ENCODE data around the gene CNTN5. TPM values are rescaled to one million over a fixed set of nuclear protein-coding genes. Genes with fewer than 3 reads are reported as not detected.

The CNTN5 gene
- total RNA-seq, 1 experiment from 2014 or later, result not detected

GRCh38 chr11:100247704-100248103, 1227.0 kb downstream of the CNTN5 start:
- no peak for DNase-seq
- Mint-ChIP-seq H3K36me3 (ENCODE audit: insufficient read depth in 1 of 3, low read depth in 3 of 3) (no peaks in the 10 kb centered on the region), H3K4me3 (no peak overlapping the region)

More at GRCh38 chr11:100247704-100248103, 1227.0 kb downstream of the CNTN5 start:
- Histone ChIP-seq H3K79me1 (ENCODE audit: insufficient read depth, low read depth, low read length, poor library complexity, severe bottlenecking) (no peaks in the 10 kb centered on the region), H3K79me2 (ENCODE audit: insufficient read depth, low read length) (no peaks in the 10 kb centered on the region), H3K23me2 (ENCODE audit: insufficient read length, low read depth, low read length, poor library complexity, severe bottlenecking) (no peaks in the 10 kb centered on the region), H2BK12ac (ENCODE audit: insufficient read length, low read depth, low read length) (no peak overlapping the region), H4K20me1 (ENCODE audit: control insufficient read depth, insufficient read depth, insufficient read length) (no peaks in the 10 kb centered on the region), H3K18ac (ENCODE audit: insufficient read length, low read depth, low read length) (no peak overlapping the region), H3K23ac (ENCODE audit: insufficient read length, low read depth, low read length) (no peak overlapping the region), H3K9ac (ENCODE audit: extremely low read depth, insufficient read length, low read length) (no peak overlapping the region), H2AK5ac (ENCODE audit: insufficient read length, low read length) (no peak overlapping the region), H2BK20ac (ENCODE audit: low read depth, low read length, poor library complexity, severe bottlenecking) (no peak overlapping the region), H2BK120ac (ENCODE audit: low read depth, low read length, poor library complexity, severe bottlenecking) (no peak overlapping the region), H3K9me3 (ENCODE audit: control insufficient read depth, low read depth, low read length) (no peaks in the 10 kb centered on the region), H2BK5ac (ENCODE audit: insufficient read length, low read length) (no peak overlapping the region), H3K27me3 (ENCODE audit: insufficient read depth, low read length) (no peaks in the 10 kb centered on the region), H4K8ac (replicated peaks; ENCODE audit: insufficient read length, low read depth, low read length) (no peak overlapping the region), H3K4me1 (ENCODE audit: insufficient read depth, low read length) (no peaks in the 10 kb centered on the region), H3K4me2 (ENCODE audit: insufficient read depth, insufficient read length, low read length) (no peak overlapping the region), H2BK15ac (ENCODE audit: low read depth, low read length) (no peak overlapping the region), H3K4ac (ENCODE audit: low read depth, low read length) (no peak overlapping the region), H4K91ac (ENCODE audit: insufficient read length, low read depth, low read length) (no peak overlapping the region), H3K14ac (ENCODE audit: insufficient read depth, low read length) (no peak overlapping the region), H2AFZ (ENCODE audit: low read length) (no peak overlapping the region), H3K27ac (ENCODE audit: insufficient read length, low read depth, low read length) (no peak overlapping the region), H3T11ph (ENCODE audit: low read length) (no peak overlapping the region), H3K56ac (ENCODE audit: insufficient read length, low read depth, low read length) (no peak overlapping the region), H4K5ac (ENCODE audit: insufficient read length, low read depth, low read length) (no peak overlapping the region)
- H3K27me3 Mint-ChIP-seq (ENCODE audit: low read depth), result no peaks in the 10 kb centered on the region
- WGBS (ENCODE audit: extremely low coverage, insufficient read length, low lambda C conversion rate), result no CpG with 5 or more reads among the region's 1 CpG
- H3K4me1 Mint-ChIP-seq, result peaks cover 0 to 2% of the 10 kb centered on the region in 2 experiments; a peak in 1 of 4 replicates
- H3K27ac Mint-ChIP-seq, result no peak overlapping the region
- no peaks in the 10 kb centered on the region for H3K9me3 Mint-ChIP-seq
- no peak for TF ChIP-seq CTCF (conservative IDR thresholded peaks at IDR 0.05)
